Heart left ventricle (tissue), 13 donors: ENCODE results near the gene SCUBE2.

Experiments used
- POLR2A ChIP-seq, 2 donors: fragments of 450-650 bp; IDR thresholded peaks; one replicate each; pipeline ENCODE4 v1.6.1; 2017; ENCODE audit warnings: antibody characterized with exemption in 2 of 2, mild to moderate bottlenecking in 2 of 2, moderate library complexity in 2 of 2
- TF ChIP-seq, protein P1 (sequence below), 12 donors: fragments of 200-600 bp; sonication (generic) in 4 of 12; IDR thresholded peaks; one replicate each; pipeline versions ENCODE4 v1.5.0 to v1.8.0; 2018 to 2022; ENCODE audit warnings: antibody characterized with exemption in 12 of 12, mild to moderate bottlenecking in 5 of 12
- donor health status: ischemic (EF 13 %, LVEDD 7.1; RV severe dilation, severe dysfunction).
- donor health status: DM: no; HTN: yes; CAD: no.
- donor health status: DM: no; HTN: no; CAD: no.
- donor health status: ischemic (EF 25% LVEDD 6.9; RV normal size, moderate dysfunction).
- donor health status: ischemic (EF 25% LVEDD 5.7; RV mildly dilated, moderate dysfunction).
- donor health status: ischemic (EF 35%, LVEDD 5.7; RV mildly dilated, moderate dysfunction).
- donor health status: nonischemic (EF 11% LVEDD 7.7; RV severe dilation, severe dysfunction).
- donor health status: DM: yes; HTN: yes; CAD: no.
- donor health status: PGD.
- donor health status: ischemic (EF 29% LVEDD 5.4; RV normal size, mild dysfunction).
- donor health status: nonischemic (EF 23%, LVEDD 6.1; RV moderate dilation, normal function).

DNA sequence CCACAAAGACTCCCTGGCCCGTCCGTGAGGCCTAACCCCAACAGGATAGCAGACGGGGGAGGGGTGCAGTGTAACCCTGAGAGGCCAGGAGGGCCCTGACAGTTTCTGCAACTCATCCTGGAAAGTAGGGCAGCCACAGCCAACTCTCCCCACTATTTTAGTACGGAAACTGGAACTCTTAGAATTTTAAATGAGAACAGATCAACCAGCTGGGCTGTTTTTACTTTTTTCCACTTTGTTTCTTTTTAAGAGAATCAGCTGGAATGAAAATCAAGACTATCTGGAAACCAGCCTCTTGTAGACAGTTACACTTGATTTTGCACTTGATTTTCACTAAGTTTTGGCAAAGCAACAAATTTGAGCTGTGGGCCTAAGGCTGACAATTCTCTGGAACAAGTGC is 44.9 kb downstream of the SCUBE2 start:
- TF ChIP-seq, protein P1, sequence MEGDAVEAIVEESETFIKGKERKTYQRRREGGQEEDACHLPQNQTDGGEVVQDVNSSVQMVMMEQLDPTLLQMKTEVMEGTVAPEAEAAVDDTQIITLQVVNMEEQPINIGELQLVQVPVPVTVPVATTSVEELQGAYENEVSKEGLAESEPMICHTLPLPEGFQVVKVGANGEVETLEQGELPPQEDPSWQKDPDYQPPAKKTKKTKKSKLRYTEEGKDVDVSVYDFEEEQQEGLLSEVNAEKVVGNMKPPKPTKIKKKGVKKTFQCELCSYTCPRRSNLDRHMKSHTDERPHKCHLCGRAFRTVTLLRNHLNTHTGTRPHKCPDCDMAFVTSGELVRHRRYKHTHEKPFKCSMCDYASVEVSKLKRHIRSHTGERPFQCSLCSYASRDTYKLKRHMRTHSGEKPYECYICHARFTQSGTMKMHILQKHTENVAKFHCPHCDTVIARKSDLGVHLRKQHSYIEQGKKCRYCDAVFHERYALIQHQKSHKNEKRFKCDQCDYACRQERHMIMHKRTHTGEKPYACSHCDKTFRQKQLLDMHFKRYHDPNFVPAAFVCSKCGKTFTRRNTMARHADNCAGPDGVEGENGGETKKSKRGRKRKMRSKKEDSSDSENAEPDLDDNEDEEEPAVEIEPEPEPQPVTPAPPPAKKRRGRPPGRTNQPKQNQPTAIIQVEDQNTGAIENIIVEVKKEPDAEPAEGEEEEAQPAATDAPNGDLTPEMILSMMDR (IDR thresholded peaks at IDR 0.05), result no peak
- TF ChIP-seq POLR2A (IDR thresholded peaks at IDR 0.05), result no peak
